Left renal cortex interstitium (tissue), 4 donors: ENCODE data around the gene SPATA20. TPM values are rescaled to one million over a fixed set of nuclear protein-coding genes. Genes with fewer than 3 reads are reported as not detected.

Experiments
- DNase-seq, 4 donors: peaks; one replicate each; pipeline ENCODE4 v3.0.0-alpha.2; 2013; ENCODE audit warnings: low read depth in 4 of 4, low spot score in 2 of 4, missing footprints in 1 of 4
- polyA plus RNA-seq, 4 donors: library from polyadenylated mRNA; unstranded; fragments of 120-200 nt; gene quantifications; one replicate each; pipeline ENCODE4 v1.2.1, GENCODE V29; 2013; ENCODE audit not compliant: insufficient read length in 4 of 4

The SPATA20 gene
- polyA plus RNA-seq, 4 donors, result 50.8 to 71.7 (median 59.5) TPM

DNA sequence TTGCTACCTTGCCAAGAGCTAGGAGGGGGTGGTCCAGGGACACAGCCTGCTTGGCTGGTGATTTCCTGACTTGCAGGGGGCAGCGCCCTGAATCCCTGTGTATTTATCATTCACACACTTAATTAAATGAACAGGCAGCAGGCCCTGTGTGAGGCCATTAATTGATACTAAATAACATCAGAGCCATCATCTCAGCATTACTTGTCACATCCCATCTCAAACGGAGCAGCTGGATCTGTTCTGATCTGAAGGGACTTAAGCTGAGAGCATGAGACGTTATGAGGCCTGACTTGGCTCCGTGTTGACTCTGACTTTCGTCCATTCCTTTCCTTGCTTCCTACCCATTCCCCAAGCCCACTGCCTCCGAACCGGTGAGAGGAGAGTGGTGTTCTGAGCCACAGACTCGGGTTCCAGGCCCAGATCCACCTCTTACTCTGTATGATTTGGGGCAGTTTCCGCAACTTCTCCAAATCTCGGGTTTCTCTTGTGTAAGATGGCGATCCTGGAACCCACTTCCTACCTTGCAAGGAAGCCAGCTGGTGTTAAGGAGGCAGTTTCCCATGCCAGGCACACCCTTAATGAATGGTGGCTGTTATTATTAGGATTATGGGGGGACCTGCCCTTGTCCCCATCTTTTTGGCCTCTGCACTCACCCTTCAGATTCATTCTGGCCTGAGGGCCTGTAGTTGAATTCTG lies 47.3 kb downstream of the SPATA20 start:
- DNase-seq, result no peak

- DNase-seq, result no peak
Observed at GRCh38 chr17:50594892-50595291, 47.9 kb downstream of the SPATA20 start.

DNA sequence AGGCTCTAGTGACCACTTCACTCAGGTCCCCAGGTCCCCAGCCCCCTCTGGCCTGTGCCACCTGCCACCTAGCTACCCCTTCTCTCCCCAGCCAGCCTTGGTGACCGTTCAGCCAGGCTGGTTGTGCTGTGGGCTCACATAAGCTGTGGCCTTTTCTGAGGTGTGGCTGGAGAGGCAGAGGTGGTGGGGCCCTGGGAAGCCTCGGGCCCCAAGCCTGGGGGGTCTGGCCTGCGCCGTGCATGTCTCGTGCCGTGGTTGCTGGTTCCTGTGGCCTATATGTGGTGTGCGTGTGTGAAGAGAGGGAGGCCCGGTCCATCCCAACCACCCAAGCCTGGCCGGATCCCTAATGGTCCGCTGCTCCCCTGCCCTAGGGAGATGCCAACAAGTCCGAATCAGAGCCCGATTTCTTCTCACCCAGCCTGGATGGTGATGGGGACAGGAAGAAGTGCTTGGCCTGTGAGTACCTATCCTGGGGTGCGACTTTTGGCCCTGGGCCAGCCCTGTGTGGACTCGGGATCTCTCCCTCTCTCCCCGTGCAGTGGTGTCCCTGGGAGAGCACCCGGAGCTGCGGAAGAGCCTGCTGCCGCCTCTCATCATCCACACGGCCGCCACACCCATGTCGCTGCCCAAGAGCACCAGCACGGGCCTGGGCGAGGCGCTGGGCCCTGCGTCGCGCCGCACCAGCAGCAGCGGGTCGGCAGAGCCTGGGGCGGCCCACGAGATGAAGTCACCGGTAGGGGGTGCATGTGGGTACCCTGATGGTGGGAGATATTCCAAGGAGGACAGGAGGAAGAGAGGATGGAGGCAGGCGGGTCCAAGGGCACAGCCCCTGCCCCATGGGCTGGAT lies 49.4 kb downstream of the SPATA20 start:
- no peak for DNase-seq

GRCh38 chr17:50598487-50598886 lies 51.5 kb downstream of the SPATA20 start:
- DNase-seq, result no peak

- DNase-seq, result no peak
Observed at GRCh38 chr17:50599606-50600005, 52.6 kb downstream of the SPATA20 start.

DNA sequence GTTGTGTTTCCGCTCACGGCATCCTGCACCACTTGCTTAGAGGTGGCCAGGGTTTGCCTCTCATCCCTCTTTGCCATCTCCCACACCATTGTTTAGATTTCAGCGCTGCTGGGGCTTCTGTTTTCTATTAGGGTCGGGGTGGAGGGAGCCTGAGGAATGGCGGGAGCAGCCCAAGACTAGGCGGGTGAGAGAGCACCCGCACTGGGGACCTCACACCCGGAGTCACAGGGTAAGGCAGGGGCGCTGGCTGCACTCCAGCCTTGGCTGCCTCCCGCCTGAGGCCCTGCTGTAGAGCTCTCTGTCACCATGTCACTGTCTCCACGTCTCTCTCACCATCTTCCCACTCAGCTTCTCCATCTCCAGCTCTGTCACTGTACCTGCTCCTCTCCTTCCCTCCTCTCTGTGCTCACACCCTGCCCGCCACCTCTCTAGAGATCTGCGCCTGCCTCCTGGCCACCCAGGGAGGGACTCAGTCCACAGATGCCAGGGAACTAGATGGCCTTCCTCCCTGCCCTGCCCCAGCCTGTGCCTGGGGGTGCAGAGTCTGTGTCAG lies 54.9 kb downstream of the SPATA20 start:
- DNase-seq, result no peak

- DNase-seq, result no peak
Observed at GRCh38 chr17:50602836-50603235, 55.9 kb downstream of the SPATA20 start.

DNA sequence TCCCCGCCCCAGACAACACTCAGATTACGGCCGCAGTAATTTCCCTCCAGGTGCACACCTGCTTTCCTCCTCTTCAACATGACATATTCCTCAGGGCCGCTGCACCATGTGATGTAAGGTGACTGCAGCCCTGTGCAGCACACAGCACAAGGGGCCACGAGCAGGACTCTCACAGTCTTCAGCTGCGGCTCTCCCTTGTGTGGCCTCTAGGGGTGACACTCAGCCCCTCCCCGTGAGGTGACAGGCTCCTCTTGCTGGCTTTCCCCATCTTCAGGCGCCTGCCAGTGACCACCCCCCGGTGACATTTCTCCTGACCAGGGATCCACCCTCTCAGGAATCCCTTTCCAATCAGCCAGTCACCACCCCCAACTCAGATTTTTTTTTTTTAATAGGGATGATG lies 56.4 kb downstream of the SPATA20 start:
- DNase-seq, result no peak

DNA sequence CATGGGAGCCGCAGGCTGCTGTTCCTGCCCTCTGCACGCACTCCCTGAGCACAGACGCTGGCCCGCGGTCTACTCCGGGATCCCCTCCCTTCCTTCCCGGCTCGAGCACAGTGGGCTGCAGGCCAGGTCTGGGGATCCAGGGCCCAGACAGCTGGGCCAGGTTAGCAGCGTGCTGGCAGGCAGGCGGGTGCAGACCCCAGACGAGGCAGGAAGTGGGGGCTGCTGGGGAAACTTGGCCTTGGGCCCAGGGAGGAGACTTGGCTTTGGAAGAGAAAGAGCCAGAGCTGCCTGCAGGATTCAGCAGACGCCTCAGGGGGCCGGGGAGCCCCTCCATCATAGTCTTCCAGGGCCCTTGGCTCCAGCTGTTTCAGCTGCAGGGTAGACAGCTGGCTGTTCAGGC lies 57.5 kb downstream of the SPATA20 start:
- peak in 2 of 4 donors; percentile 70 to 82 for DNase-seq

DNA sequence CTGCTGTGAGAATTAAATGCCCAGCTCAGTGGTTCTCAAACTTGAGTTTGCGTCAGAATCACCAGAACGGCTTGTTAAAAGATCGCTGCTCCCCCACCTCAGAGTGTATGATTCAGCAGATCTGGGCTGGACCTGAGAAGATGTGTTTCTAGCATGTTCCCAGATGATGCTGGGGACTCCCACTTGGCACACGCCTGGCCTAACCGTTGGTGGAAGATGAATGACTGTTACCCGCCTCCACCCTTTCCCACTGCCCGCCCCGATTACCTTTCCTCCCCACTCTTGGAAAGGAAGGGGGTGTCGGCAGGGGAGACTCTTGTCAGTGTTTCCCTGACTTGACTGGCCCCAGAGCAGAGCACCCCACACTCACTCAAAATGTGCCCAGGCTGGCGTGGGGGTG lies 58.5 kb downstream of the SPATA20 start:
- DNase-seq, result no peak

Other genes starting within 250 kb of the SPATA20 start
- 10 to 100 TPM; 15.7 to 29.0 (median 26.0) TPM for gene XYLT2, start 201.0 kb upstream of the SPATA20 start, polyA plus RNA-seq
- gene MRPL27, start 174.0 kb upstream of the SPATA20 start, polyA plus RNA-seq, result 10 to 100 TPM; 66.1 to 83.0 (median 76.9) TPM
- gene EME1, start 173.9 kb upstream of the SPATA20 start, polyA plus RNA-seq, result 10 to 100 TPM in 1 of 4 donors, 1 to 10 TPM in 3; 5.8 to 10.6 (median 8.8) TPM
- 10 to 100 TPM; 55.2 to 62.0 (median 59.4) TPM for gene LRRC59, start 149.7 kb upstream of the SPATA20 start, polyA plus RNA-seq
- gene ACSF2, start 121.0 kb upstream of the SPATA20 start, polyA plus RNA-seq, result 100 to 1,000 TPM in 2 of 4 donors, 10 to 100 TPM in 2; 65.3 to 117 (median 100) TPM
- gene CHAD, start 78.3 kb upstream of the SPATA20 start, polyA plus RNA-seq, result 1 to 10 TPM in 3 of 4 donors, under 1 TPM in 1; 0.68 to 5.6 (median 2.4) TPM
- 10 to 100 TPM; 45.8 to 67.5 (median 54.4) TPM for gene RSAD1, start 68.3 kb upstream of the SPATA20 start, polyA plus RNA-seq
- gene MYCBPAP, start 38.7 kb upstream of the SPATA20 start, polyA plus RNA-seq, result 1 to 10 TPM; 1.2 to 3.2 (median 2.3) TPM
- gene EPN3, start 14.4 kb upstream of the SPATA20 start, polyA plus RNA-seq, result 10 to 100 TPM in 2 of 4 donors, 1 to 10 TPM in 2; 8.0 to 18.0 (median 10.9) TPM
- 10 to 100 TPM in 1 of 4 donors, 1 to 10 TPM in 3; 7.6 to 10.4 (median 8.1) TPM for gene CACNA1G, start 13.5 kb downstream of the SPATA20 start, polyA plus RNA-seq
- gene ABCC3, start 87.7 kb downstream of the SPATA20 start, polyA plus RNA-seq, result 10 to 100 TPM in 2 of 4 donors, 1 to 10 TPM in 2; 5.3 to 14.4 (median 9.4) TPM
- gene ANKRD40, start 160.7 kb downstream of the SPATA20 start, polyA plus RNA-seq, result 10 to 100 TPM; 42.1 to 45.4 (median 44.7) TPM
- gene LUC7L3, start 172.4 kb downstream of the SPATA20 start, polyA plus RNA-seq, result 100 to 1,000 TPM; 458 to 697 (median 608) TPM
- gene ANKRD40CL, start 220.3 kb downstream of the SPATA20 start, polyA plus RNA-seq, result under 1 TPM in 3 of 4 donors, not detected in 1; 0.17 to 0.46 (median 0.30) TPM